Progenitor cell of endocrine pancreas (in vitro differentiated cells): Measurements from ENCODE around the gene SPATA16. TPM values are rescaled to one million over a fixed set of nuclear protein-coding genes. Genes with fewer than 3 reads are reported as not detected.

Source experiments
- DNase-seq: peaks from one replicate; pipeline ENCODE4 v3.0.0; 2021; ENCODE audit warnings: low spot score; ENCODE audit not compliant: unreplicated experiment
- H3K27ac Mint-ChIP-seq: 2 replicates; pipeline ENCODE4 v1.8.0; 2021; ENCODE audit warnings: mild to moderate bottlenecking, moderate library complexity, mixed read lengths
- H3K27me3 Mint-ChIP-seq: 2 replicates; pipeline ENCODE4 v1.8.0; 2021; ENCODE audit warnings: mixed read lengths
- H3K36me3 Mint-ChIP-seq: 2 replicates; pipeline ENCODE4 v1.8.0; 2022; ENCODE audit warnings: mixed read lengths; ENCODE audit not compliant: insufficient read depth
- H3K4me1 Mint-ChIP-seq: 2 replicates; pipeline ENCODE4 v1.8.0; 2021; ENCODE audit warnings: low read depth, mixed read lengths
- H3K4me3 Mint-ChIP-seq: 2 replicates; pipeline ENCODE4 v1.8.0; 2021; ENCODE audit warnings: low read depth, mild to moderate bottlenecking, moderate library complexity, mixed read lengths
- H3K9me3 Mint-ChIP-seq: 2 replicates; pipeline ENCODE4 v1.8.0; 2021; ENCODE audit warnings: low read depth, mixed read lengths
- CTCF ChIP-seq: fragments of 200-600 bp; sonication (generic); IDR thresholded peaks from one replicate; pipeline ENCODE4 v1.5.0; 2021; ENCODE audit warnings: antibody characterized with exemption, mild to moderate bottlenecking; ENCODE audit not compliant: unreplicated experiment
- total RNA-seq: library from RNA; stranded (reverse); gene quantifications from 2 replicates; pipeline ENCODE4 v1.2.1, GENCODE V29; 2021

The SPATA16 gene
- total RNA-seq, 1 donor from 2014 or later: 0.43 TPM

GRCh38 chr3:173139420-173139819, 1.6 kb downstream of the SPATA16 start:
- H3K27ac Mint-ChIP-seq: no peak overlapping the region
- no peaks in the 10 kb centered on the region for H3K9me3 Mint-ChIP-seq
- H3K36me3 Mint-ChIP-seq: no peaks in the 10 kb centered on the region
- no peak for DNase-seq
- H3K4me3 Mint-ChIP-seq: no peak overlapping the region
- no peaks in the 10 kb centered on the region for H3K27me3 Mint-ChIP-seq
- TF ChIP-seq CTCF: no peak
- peaks cover 6% of the 10 kb centered on the region for H3K4me1 Mint-ChIP-seq

GRCh38 chr3:173138026-173138425, 3.0 kb downstream of the SPATA16 start:
- Mint-ChIP-seq H3K4me1 (no peaks in the 10 kb centered on the region), H3K4me3 (no peak overlapping the region)

DNA sequence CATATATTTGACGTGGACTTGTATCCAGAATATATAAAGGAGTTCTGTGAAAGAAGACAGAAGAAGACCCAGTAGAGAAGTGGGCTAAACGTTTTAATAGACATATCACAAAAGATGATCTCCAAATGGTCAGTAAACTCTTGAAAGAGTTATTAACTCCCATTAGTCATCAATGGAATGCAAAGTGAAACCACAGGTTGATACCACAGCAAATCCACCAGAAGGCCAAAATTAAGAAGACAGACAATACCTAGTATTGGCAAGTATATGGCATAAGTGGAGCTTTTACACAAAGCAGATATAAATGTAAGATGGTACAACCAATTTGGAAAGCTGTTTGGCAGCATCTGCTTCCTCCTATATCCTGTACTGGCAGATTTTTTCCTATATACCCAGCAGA, 6.0 kb downstream of the SPATA16 start:
- H3K27me3 Mint-ChIP-seq: no peaks in the 10 kb centered on the region
- no peak for TF ChIP-seq CTCF
- H3K36me3 Mint-ChIP-seq: no peaks in the 10 kb centered on the region
- H3K4me3 Mint-ChIP-seq: no peak overlapping the region
- no peak for DNase-seq
- H3K27ac Mint-ChIP-seq: no peak overlapping the region
- H3K4me1 Mint-ChIP-seq: no peaks in the 10 kb centered on the region
- H3K9me3 Mint-ChIP-seq: no peaks in the 10 kb centered on the region

More at GRCh38 chr3:173138026-173138425, 3.0 kb downstream of the SPATA16 start:
- no peaks in the 10 kb centered on the region for H3K9me3 Mint-ChIP-seq
- no peak overlapping the region for H3K27ac Mint-ChIP-seq
- no peak for TF ChIP-seq CTCF
- no peak for DNase-seq
- no peaks in the 10 kb centered on the region for H3K36me3 Mint-ChIP-seq
- H3K27me3 Mint-ChIP-seq: no peaks in the 10 kb centered on the region

- Mint-ChIP-seq H3K9me3 (no peaks in the 10 kb centered on the region), H3K4me1 (no peaks in the 10 kb centered on the region), H3K27me3 (no peaks in the 10 kb centered on the region), H3K4me3 (no peak overlapping the region), H3K36me3 (no peaks in the 10 kb centered on the region), H3K27ac (no peak overlapping the region)
- no peak for DNase-seq
- TF ChIP-seq CTCF: no peak
Measured at GRCh38 chr3:173128633-173129032, 12.4 kb downstream of the SPATA16 start.

DNA sequence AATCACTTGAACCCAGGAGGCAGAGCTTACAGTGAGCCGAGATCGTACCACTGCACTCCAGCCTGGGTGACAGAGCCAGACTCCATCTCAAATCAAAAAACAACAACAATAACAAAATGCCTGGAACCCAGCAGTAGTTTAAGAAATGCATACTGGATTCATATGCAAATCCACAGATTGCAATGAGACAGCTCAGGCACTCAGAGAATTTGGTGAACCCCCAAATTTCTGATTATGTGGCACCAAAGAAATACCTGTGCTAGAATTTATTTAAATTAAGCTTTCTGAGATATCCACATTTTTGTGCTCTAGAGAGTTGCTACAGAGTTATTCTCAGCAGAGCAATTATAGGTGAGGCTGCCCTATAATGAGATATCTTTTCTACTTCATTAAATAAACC, 29.7 kb downstream of the SPATA16 start:
- TF ChIP-seq CTCF: no peak
- Mint-ChIP-seq H3K27me3 (no peaks in the 10 kb centered on the region), H3K9me3 (no peaks in the 10 kb centered on the region), H3K36me3 (no peaks in the 10 kb centered on the region), H3K4me1 (peaks cover 1% of the 10 kb centered on the region), H3K27ac (no peak overlapping the region), H3K4me3 (no peak overlapping the region)
- DNase-seq: no peak
